Neural progenitor cell (in vitro differentiated cells): ENCODE results near the gene EDEM1. TPM values are rescaled to one million over a fixed set of nuclear protein-coding genes. Genes with fewer than 3 reads are reported as not detected.

Experiments used
- DNase-seq: peaks from one replicate; pipeline ENCODE4 v3.0.0-alpha.2; 2016; ENCODE audit warnings: low spot score
- H2AFZ ChIP-seq: fragments of 200-600 bp; sonication (generic); replicated peaks from 2 replicates; pipeline ENCODE4 v1.6.1; 2016; ENCODE audit warnings: antibody characterized with exemption
- H3F3A ChIP-seq: fragments of 200-600 bp; sonication (generic); 2 replicates; pipeline ENCODE4 v1.6.1; 2016; ENCODE audit warnings: antibody characterized with exemption, low read depth
- H3K27ac ChIP-seq: fragments of 200-600 bp; sonication (generic); 2 replicates; pipeline ENCODE4 v1.5.1; 2016; ENCODE audit warnings: mild to moderate bottlenecking
- H3K27me3 ChIP-seq: fragments of 200-600 bp; sonication (generic); 2 replicates; pipeline ENCODE4 v1.6.1; 2016; ENCODE audit warnings: mild to moderate bottlenecking, moderate library complexity
- H3K36me3 ChIP-seq: fragments of 200-600 bp; sonication (generic); 2 replicates; pipeline ENCODE4 v1.5.1; 2016
- H3K4me1 ChIP-seq: fragments of 200-600 bp; sonication (generic); 2 replicates; pipeline ENCODE4 v1.6.1; 2016; ENCODE audit warnings: mixed run types
- H3K4me2 ChIP-seq: fragments of 200-600 bp; sonication (generic); 2 replicates; pipeline ENCODE4 v1.6.1; 2016
- H3K4me3 ChIP-seq: fragments of 200-600 bp; sonication (generic); 2 replicates; pipeline ENCODE4 v1.5.1; 2016
- H3K79me2 ChIP-seq: fragments of 200-600 bp; sonication (generic); 2 replicates; pipeline ENCODE4 v1.6.1; 2016; ENCODE audit warnings: low read depth
- H3K9ac ChIP-seq: fragments of 200-600 bp; sonication (generic); 2 replicates; pipeline ENCODE4 v1.6.1; 2016
- H3K9me3 ChIP-seq: fragments of 200-600 bp; sonication (generic); 2 replicates; pipeline ENCODE4 v1.5.1; 2016; ENCODE audit warnings: low read depth
- H4K20me1 ChIP-seq: fragments of 200-600 bp; sonication (generic); 2 replicates; pipeline ENCODE4 v1.6.1; 2016; ENCODE audit warnings: low read depth
- H3K27ac Mint-ChIP-seq: 3 replicates; pipeline ENCODE4 v1.8.0; 2021; ENCODE audit warnings: mixed read lengths
- H3K27me3 Mint-ChIP-seq: 2 replicates; pipeline ENCODE4 v1.8.0; 2022; ENCODE audit warnings: low read depth, mild to moderate bottlenecking, inconsistent platforms, moderate library complexity, mixed read lengths; ENCODE audit not compliant: insufficient read depth
- H3K36me3 Mint-ChIP-seq: 3 replicates; pipeline ENCODE4 v1.8.0; 2021; ENCODE audit warnings: mixed read lengths
- H3K4me1 Mint-ChIP-seq: 3 replicates; pipeline ENCODE4 v1.8.0; 2021; ENCODE audit warnings: mixed read lengths
- H3K4me3 Mint-ChIP-seq: 3 replicates; pipeline ENCODE4 v1.8.0; 2021; ENCODE audit warnings: mild to moderate bottlenecking, moderate library complexity, mixed read lengths
- H3K9me3 Mint-ChIP-seq: 3 replicates; pipeline ENCODE4 v1.8.0; 2020; ENCODE audit warnings: mixed read lengths
- CTCF ChIP-seq: fragments of 200-600 bp; sonication (generic); IDR thresholded peaks from 2 replicates; pipeline ENCODE4 v1.5.1; 2017; ENCODE audit warnings: antibody characterized with exemption, mild to moderate bottlenecking
- EZH2 ChIP-seq: fragments of 200-600 bp; sonication (generic); IDR thresholded peaks from 2 replicates; pipeline ENCODE4 v1.6.1; 2017; ENCODE audit warnings: antibody characterized with exemption, mild to moderate bottlenecking, moderate library complexity
- EZH2phosphoT487 ChIP-seq: fragments of 200-600 bp; sonication (generic); IDR thresholded peaks from 2 replicates; pipeline ENCODE4 v1.6.1; 2017; ENCODE audit warnings: antibody characterized with exemption
- total RNA-seq: library from RNA; depleted of rRNA; stranded (reverse); fragments of >200 nt; gene quantifications from 2 replicates; pipeline ENCODE4 v1.2.3, GENCODE V29; 2015; ENCODE audit warnings: low replicate concordance

EDEM1 gene
- total RNA-seq, 1 donor from 2014 or later = 11.8 TPM

DNA sequence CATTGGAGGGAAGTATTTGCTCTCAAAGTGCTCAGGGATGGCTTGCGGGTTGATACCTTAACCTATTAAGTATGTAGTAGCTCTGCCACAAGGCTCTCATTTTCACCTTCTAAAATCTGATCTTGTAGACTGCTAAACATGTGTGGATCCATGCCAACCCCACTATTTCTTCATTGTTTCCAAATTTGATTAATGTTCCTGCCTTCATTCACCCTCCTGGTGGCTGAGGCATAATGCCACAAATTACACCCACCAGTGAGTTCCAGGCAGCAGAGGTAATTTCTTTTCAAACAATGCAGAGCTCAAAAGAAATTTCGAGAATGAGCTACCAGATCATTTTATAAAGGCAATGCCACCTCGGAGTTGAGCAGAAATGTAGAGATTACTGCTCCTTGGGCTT is 71.0 kb downstream of the EDEM1 start:
- TF ChIP-seq EZH2 (no peak), EZH2phosphoT487 (no peak), CTCF (no peak)
- Histone ChIP-seq H4K20me1 (no peaks in the 10 kb centered on the region), H3K79me2 (no peaks in the 10 kb centered on the region), H3K9me3 (no peaks in the 10 kb centered on the region), H2AFZ (no peak overlapping the region), H3K4me2 (no peak overlapping the region), H3K9ac (no peak overlapping the region), H3K4me1 (peaks cover 8% of the 10 kb centered on the region), H3F3A (peaks cover 3% of the 10 kb centered on the region), H3K27me3 (no peaks in the 10 kb centered on the region), H3K27ac (no peak overlapping the region), H3K36me3 (no peaks in the 10 kb centered on the region), H3K4me3 (no peak overlapping the region)
- no peak overlapping the region for H3K4me3 Mint-ChIP-seq
- no peak overlapping the region for H3K27ac Mint-ChIP-seq
- H3K9me3 Mint-ChIP-seq = no peaks in the 10 kb centered on the region
- no peaks in the 10 kb centered on the region for H3K27me3 Mint-ChIP-seq
- H3K36me3 Mint-ChIP-seq = no peaks in the 10 kb centered on the region
- no peak for DNase-seq
- H3K4me1 Mint-ChIP-seq = no peaks in the 10 kb centered on the region

DNA sequence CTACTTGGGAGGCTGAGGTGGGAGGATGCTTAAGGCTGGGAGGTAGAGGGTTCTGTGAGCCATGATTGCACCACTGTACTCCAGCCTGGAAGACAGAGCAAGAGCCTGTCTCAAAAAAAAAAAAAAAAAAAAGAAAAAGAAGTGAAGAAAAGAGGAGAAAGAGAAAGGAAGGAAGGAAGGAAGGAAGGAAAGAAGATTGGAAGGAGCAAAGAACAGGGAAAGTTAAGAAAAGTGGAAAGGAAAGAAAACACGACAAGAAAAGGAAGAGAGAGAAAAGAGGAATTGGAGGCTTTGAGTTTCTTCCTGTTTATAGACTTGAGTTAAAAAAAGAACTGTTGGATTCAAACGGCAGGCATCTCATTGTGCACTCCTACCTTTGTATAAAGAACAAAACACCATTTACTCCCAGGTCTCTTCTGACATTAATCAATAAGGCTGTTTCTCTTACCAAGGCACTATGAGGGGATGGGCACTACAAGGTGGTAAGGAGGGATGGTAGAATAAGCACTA is 73.5 kb downstream of the EDEM1 start:
- Mint-ChIP-seq H3K4me3 (no peak overlapping the region), H3K27me3 (no peaks in the 10 kb centered on the region), H3K27ac (no peak overlapping the region), H3K36me3 (no peaks in the 10 kb centered on the region), H3K9me3 (no peaks in the 10 kb centered on the region), H3K4me1 (peaks cover 3% of the 10 kb centered on the region)
- Histone ChIP-seq H3K27ac (no peak overlapping the region), H3K4me3 (no peak overlapping the region), H2AFZ (no peak overlapping the region), H3K79me2 (no peaks in the 10 kb centered on the region), H3K4me2 (no peak overlapping the region), H3F3A (peaks cover 3% of the 10 kb centered on the region), H3K27me3 (no peaks in the 10 kb centered on the region), H3K4me1 (peaks cover 8% of the 10 kb centered on the region), H3K9ac (no peak overlapping the region), H3K36me3 (no peaks in the 10 kb centered on the region), H4K20me1 (no peaks in the 10 kb centered on the region), H3K9me3 (no peaks in the 10 kb centered on the region)
- DNase-seq = no peak
- no peak for TF ChIP-seq CTCF
- no peak for TF ChIP-seq EZH2phosphoT487
- TF ChIP-seq EZH2 = no peak

- Mint-ChIP-seq H3K36me3 (no peaks in the 10 kb centered on the region), H3K27ac (no peak overlapping the region), H3K27me3 (no peaks in the 10 kb centered on the region), H3K4me3 (no peak overlapping the region), H3K4me1 (peaks cover 3% of the 10 kb centered on the region), H3K9me3 (no peaks in the 10 kb centered on the region)
- Histone ChIP-seq H3K79me2 (no peaks in the 10 kb centered on the region), H3K27ac (no peak overlapping the region), H3K9ac (no peak overlapping the region), H3K36me3 (no peaks in the 10 kb centered on the region), H3K4me1 (peaks cover 8% of the 10 kb centered on the region), H3F3A (peaks cover 3% of the 10 kb centered on the region), H3K4me2 (no peak overlapping the region), H3K27me3 (no peaks in the 10 kb centered on the region), H3K4me3 (no peak overlapping the region), H4K20me1 (no peaks in the 10 kb centered on the region), H3K9me3 (no peaks in the 10 kb centered on the region), H2AFZ (no peak overlapping the region)
- DNase-seq = no peak
- TF ChIP-seq EZH2phosphoT487 = no peak
- no peak for TF ChIP-seq CTCF
- TF ChIP-seq EZH2 = no peak
Observed at GRCh38 chr3:5262507-5262906, 75.0 kb downstream of the EDEM1 start.
